ENCODE data around the gene LRRC45.
A peak's percentile ranks its signal among the peaks of the same experiment; 100 is the strongest.

LRRC45 gene

DNA sequence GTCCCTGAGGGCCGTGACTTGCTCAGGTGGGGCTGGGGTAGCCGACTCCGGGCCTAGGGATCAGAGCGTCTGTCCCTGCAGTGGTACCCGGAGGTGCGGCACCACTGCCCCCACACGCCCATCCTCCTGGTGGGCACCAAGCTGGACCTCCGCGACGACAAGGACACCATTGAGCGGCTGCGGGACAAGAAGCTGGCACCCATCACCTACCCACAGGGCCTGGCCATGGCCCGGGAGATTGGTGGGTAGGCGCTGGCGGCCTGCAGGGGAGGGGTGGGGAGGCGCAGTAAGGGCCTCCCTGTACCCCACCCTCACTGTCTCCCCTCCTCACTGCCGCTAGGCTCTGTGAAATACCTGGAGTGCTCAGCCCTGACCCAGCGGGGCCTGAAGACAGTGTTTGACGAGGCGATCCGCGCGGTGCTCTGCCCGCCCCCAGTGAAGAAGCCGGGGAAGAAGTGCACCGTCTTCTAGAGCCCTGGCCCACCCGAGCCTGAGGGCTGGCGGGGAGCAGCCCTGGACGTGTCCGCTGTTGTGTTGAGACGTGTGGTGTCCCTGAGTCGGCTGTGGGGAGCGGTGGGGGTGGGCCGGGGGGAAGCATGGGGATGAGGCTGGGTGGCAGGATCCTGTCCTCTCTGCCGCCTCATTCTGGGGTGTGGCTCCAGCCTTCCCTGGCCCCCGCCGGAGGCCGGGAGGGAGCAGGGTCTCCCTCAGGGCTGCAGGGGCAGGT lies 10.4 kb downstream of the LRRC45 start:
- peaks cover 16% of the 10 kb centered on the region for H3K4me1 Mint-ChIP-seq

DNA sequence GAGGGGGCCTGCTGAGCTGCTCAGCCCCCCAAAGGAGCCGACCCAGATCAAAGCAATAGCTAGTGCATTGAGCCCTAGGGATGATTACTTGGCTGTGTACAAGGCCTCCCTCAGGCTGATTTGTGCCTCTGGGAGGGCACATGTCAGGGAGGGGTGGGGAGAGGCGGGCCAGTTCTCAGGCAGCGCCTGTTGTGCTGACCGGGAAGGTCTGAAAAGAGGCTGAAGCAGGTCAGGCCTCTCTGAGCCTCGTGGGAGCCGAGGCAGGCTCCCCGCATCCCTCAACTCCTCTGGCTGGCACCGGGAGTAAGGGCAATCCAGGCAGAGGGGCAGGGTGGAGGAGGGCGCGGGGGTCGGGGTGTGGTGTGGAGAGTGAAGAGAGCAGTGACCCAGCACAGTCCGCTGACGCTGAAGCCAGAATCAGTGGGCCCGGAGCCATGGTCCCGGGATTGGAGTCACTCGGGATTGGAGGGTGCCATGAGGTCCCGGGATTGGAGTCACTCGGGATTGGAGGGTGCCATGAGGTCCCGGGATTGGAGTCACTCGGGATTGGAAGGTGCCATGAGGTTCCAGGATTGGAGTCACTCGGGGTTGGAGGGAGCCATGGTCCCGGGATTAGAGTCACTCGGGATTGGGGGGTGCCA lies 11.4 kb downstream of the LRRC45 start:
- Mint-ChIP-seq H3K4me1 (peaks cover 20% of the 10 kb centered on the region), H3K9me3 (no peaks in the 10 kb centered on the region), H3K4me3 (peak overlapping the region; percentile 70 to 80 (median 77)), H3K27me3 (ENCODE audit: low read depth) (peaks cover 21% of the 10 kb centered on the region), H3K27ac (peak overlapping the region in 1 of 3 experiments; percentile 14), H3K36me3 (ENCODE audit: low read depth) (no peaks in the 10 kb centered on the region)
- TF ChIP-seq CTCF (IDR thresholded peaks at IDR 0.05; ENCODE audit: unreplicated experiment in 3 of 3) = no peak

More for the DNA sequence above, 10.4 kb downstream of the LRRC45 start:
- no peaks in the 10 kb centered on the region for H3K36me3 Mint-ChIP-seq (ENCODE audit: low read depth)
- H3K27me3 Mint-ChIP-seq (ENCODE audit: low read depth) = peaks cover 17% of the 10 kb centered on the region
- no peak for TF ChIP-seq CTCF (IDR thresholded peaks at IDR 0.05; ENCODE audit: unreplicated experiment in 3 of 3)
- H3K9me3 Mint-ChIP-seq = no peaks in the 10 kb centered on the region
- H3K27ac Mint-ChIP-seq = no peak overlapping the region
- peak overlapping the region; percentile 78 to 84 (median 78) for H3K4me3 Mint-ChIP-seq

GRCh38 chr17:82035488-82035887 lies 12.4 kb downstream of the LRRC45 start:
- Mint-ChIP-seq H3K4me3 (peak overlapping the region; percentile 70 to 80 (median 77)), H3K27ac (peak overlapping the region; percentile 14 to 66 (median 31)), H3K9me3 (no peaks in the 10 kb centered on the region), H3K4me1 (peaks cover 20% of the 10 kb centered on the region), H3K36me3 (ENCODE audit: low read depth) (no peaks in the 10 kb centered on the region), H3K27me3 (ENCODE audit: low read depth) (peaks cover 21% of the 10 kb centered on the region)
- TF ChIP-seq CTCF (IDR thresholded peaks at IDR 0.05; ENCODE audit: unreplicated experiment in 3 of 3) = no peak

- Mint-ChIP-seq H3K36me3 (ENCODE audit: low read depth) (no peaks in the 10 kb centered on the region), H3K27ac (no peak overlapping the region), H3K4me3 (peak overlapping the region; percentile 79 to 81 (median 80)), H3K4me1 (peaks cover 20% of the 10 kb centered on the region), H3K9me3 (no peaks in the 10 kb centered on the region), H3K27me3 (ENCODE audit: low read depth) (peaks cover 21% of the 10 kb centered on the region)
- TF ChIP-seq CTCF (IDR thresholded peaks at IDR 0.05; ENCODE audit: unreplicated experiment in 3 of 3) = no peak
These were observed 13.0 kb downstream of the LRRC45 start for GRCh38 chr17:82035956-82036633.

DNA sequence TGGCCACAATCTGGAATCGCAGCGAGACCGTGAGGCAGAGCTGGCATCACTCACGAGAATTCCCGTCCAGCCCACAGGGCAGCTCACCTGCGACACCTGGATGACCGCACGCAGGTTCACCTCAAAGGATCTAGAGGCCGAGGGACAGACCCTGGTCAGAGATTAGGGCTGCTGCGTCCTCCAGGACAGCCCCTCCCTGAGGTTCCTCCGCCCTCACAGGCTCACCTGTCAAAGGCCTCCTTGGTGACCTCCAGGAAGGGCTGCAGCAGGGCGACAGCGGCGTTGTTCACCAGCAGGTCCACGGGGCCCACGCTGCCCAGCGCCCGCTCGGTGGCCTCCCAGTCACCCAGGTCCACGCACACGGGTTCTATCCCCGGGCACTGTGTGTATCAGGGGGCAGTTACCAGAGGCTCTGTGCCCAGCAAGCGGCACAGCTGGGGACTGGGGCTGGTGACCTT lies 13.6 kb downstream of the LRRC45 start:
- no peak overlapping the region for H3K27ac Mint-ChIP-seq
- H3K4me3 Mint-ChIP-seq = peak overlapping the region; percentile 74 to 81 (median 79)
- no peaks in the 10 kb centered on the region for H3K36me3 Mint-ChIP-seq (ENCODE audit: low read depth)
- no peak for TF ChIP-seq CTCF (IDR thresholded peaks at IDR 0.05; ENCODE audit: unreplicated experiment in 3 of 3)
- H3K4me1 Mint-ChIP-seq = peaks cover 20% of the 10 kb centered on the region
- no peaks in the 10 kb centered on the region for H3K9me3 Mint-ChIP-seq
- peaks cover 21% of the 10 kb centered on the region for H3K27me3 Mint-ChIP-seq (ENCODE audit: low read depth)
